Activated CD4-positive, CD25-positive, alpha-beta regulatory T cell treated with anti-CD3 and anti-CD28 coated beads, Interleukin-2, amount 50 U/mL, for 72 hours (primary cell): ENCODE measurements around the gene UQCR11.
A peak's percentile ranks its signal among the peaks of the same experiment; 100 is the strongest.

Source experiments
- DNase-seq: peaks from one replicate; pipeline ENCODE4 v3.0.0; 2021

Gene UQCR11

GRCh38 chr19:1613808-1614570 lies 8.7 kb upstream of the UQCR11 start:
- DNase-seq = no peak

GRCh38 chr19:1613146-1613545 lies 7.9 kb upstream of the UQCR11 start:
- no peak for DNase-seq

- no peak for DNase-seq
These were observed 7.1 kb upstream of the UQCR11 start for GRCh38 chr19:1612114-1613086.

GRCh38 chr19:1611353-1611752 lies 6.1 kb upstream of the UQCR11 start:
- DNase-seq = no peak

GRCh38 chr19:1610579-1610978 lies 5.3 kb upstream of the UQCR11 start:
- no peak for DNase-seq

- no peak for DNase-seq
These were observed 4.6 kb upstream of the UQCR11 start for GRCh38 chr19:1609680-1610474.

- DNase-seq = no peak
These were observed 3.8 kb upstream of the UQCR11 start for GRCh38 chr19:1609103-1609396.

GRCh38 chr19:1608359-1609102 lies 3.3 kb upstream of the UQCR11 start:
- DNase-seq = no peak

- no peak for DNase-seq
These were observed 933 bp upstream of the UQCR11 start for GRCh38 chr19:1606138-1606651.

GRCh38 chr19:1602091-1602707 lies 3.1 kb downstream of the UQCR11 start:
- DNase-seq = no peak

- DNase-seq = no peak
These were observed 3.6 kb downstream of the UQCR11 start for GRCh38 chr19:1601613-1602064.

- DNase-seq = no peak
These were observed 5.8 kb downstream of the UQCR11 start for GRCh38 chr19:1599460-1599846.

- no peak for DNase-seq
These were observed 6.3 kb downstream of the UQCR11 start for GRCh38 chr19:1598777-1599459.

- no peak for DNase-seq
These were observed 11.8 kb downstream of the UQCR11 start for GRCh38 chr19:1593501-1593772.

GRCh38 chr19:1592755-1593500 lies 12.3 kb downstream of the UQCR11 start, which contains the start of gene MBD3:
Gene MBD3, minus strand, starts transcription at chr19:1592865. Its CDS starts 234 bp downstream, at chr19:1592631.
- peak; percentile 90 for DNase-seq

GRCh38 chr19:1592024-1592754 lies 13.1 kb downstream of the UQCR11 start:
- DNase-seq = peak; percentile 87

- no peak for DNase-seq
These were observed 13.7 kb downstream of the UQCR11 start for GRCh38 chr19:1591421-1592023.

GRCh38 chr19:1590641-1591397 lies 14.4 kb downstream of the UQCR11 start:
- no peak for DNase-seq

GRCh38 chr19:1587872-1588271 lies 17.4 kb downstream of the UQCR11 start:
- DNase-seq = no peak
